NCI-H2081 treated with DMSO at 0.1 percent for 48 hours (cell line): Measurements from ENCODE around the gene PGM1.

ENCODE experiments used
- DNase-seq: peaks from one replicate; lab custom pipeline; 2025; lab: John Stamatoyannopoulos, UW

The PGM1 gene

GRCh38 chr1:63633281-63633680 is 40.1 kb downstream of the PGM1 start:
- DNase-seq: no peak

- no peak for DNase-seq
These were observed 41.3 kb downstream of the PGM1 start for GRCh38 chr1:63634471-63634870.

- DNase-seq: no peak
These were observed 42.5 kb downstream of the PGM1 start for GRCh38 chr1:63635681-63636080.

GRCh38 chr1:63636192-63637105 is 43.2 kb downstream of the PGM1 start:
- DNase-seq: no peak

- no peak for DNase-seq
These were observed 45.3 kb downstream of the PGM1 start for GRCh38 chr1:63638471-63638870.

GRCh38 chr1:63638875-63639274 is 45.7 kb downstream of the PGM1 start:
- DNase-seq: no peak

- DNase-seq: no peak
These were observed 47.7 kb downstream of the PGM1 start for GRCh38 chr1:63640633-63641567.

GRCh38 chr1:63641615-63642014 is 48.4 kb downstream of the PGM1 start:
- DNase-seq: no peak

- DNase-seq: no peak
These were observed 49.7 kb downstream of the PGM1 start for GRCh38 chr1:63642901-63643300.

- DNase-seq: no peak
These were observed 50.3 kb downstream of the PGM1 start for GRCh38 chr1:63643517-63643916.

- no peak for DNase-seq
These were observed 50.7 kb downstream of the PGM1 start for GRCh38 chr1:63643926-63644325.

GRCh38 chr1:63645317-63645716 is 52.1 kb downstream of the PGM1 start:
- DNase-seq: no peak

- no peak for DNase-seq
These were observed 55.5 kb downstream of the PGM1 start for GRCh38 chr1:63648689-63649088.

GRCh38 chr1:63651161-63651701 is 58.0 kb downstream of the PGM1 start:
- no peak for DNase-seq

GRCh38 chr1:63653976-63654375 is 60.8 kb downstream of the PGM1 start:
- no peak for DNase-seq

- no peak for DNase-seq
These were observed 66.2 kb downstream of the PGM1 start for GRCh38 chr1:63659448-63659847.

- no peak for DNase-seq
These were observed 69.0 kb downstream of the PGM1 start for GRCh38 chr1:63662056-63662836.

- DNase-seq: no peak
These were observed 69.6 kb downstream of the PGM1 start for GRCh38 chr1:63662841-63663240.

- no peak for DNase-seq
These were observed 70.1 kb downstream of the PGM1 start for GRCh38 chr1:63663301-63663700.

GRCh38 chr1:63663873-63664272 is 70.7 kb downstream of the PGM1 start:
- DNase-seq: no peak

GRCh38 chr1:63664742-63665141 is 71.5 kb downstream of the PGM1 start:
- no peak for DNase-seq

- DNase-seq: no peak
These were observed 72.2 kb downstream of the PGM1 start for GRCh38 chr1:63665410-63665809.
